ENCODE results near the gene COL20A1.

Gene COL20A1

GRCh38 chr20:63366390-63367365 lies 73.7 kb downstream of the COL20A1 start:
- Histone ChIP-seq H4K12ac (ENCODE audit: low read depth, low read length) (no peak overlapping the region), H3K27me3 (ENCODE audit: insufficient read depth, low read length) (peaks cover 4% of the 10 kb centered on the region), H3K9me3 (ENCODE audit: insufficient read depth, low read depth, low read length) (peaks cover 2% of the 10 kb centered on the region), H3K9ac (ENCODE audit: low read length) (no peak overlapping the region), H2BK120ac (ENCODE audit: insufficient read depth, low read length, poor library complexity) (no peak overlapping the region), H4K91ac (ENCODE audit: low read depth, low read length) (no peak overlapping the region), H3K79me1 (ENCODE audit: low read length) (no peaks in the 10 kb centered on the region), H3K36me3 (ENCODE audit: control insufficient read depth in 1 of 2, insufficient read depth in 2 of 2, low read length in 2 of 2) (no peaks in the 10 kb centered on the region), H3K18ac (ENCODE audit: low read length) (no peak overlapping the region), H3K4ac (ENCODE audit: low read depth, low read length) (no peak overlapping the region), H3K4me3 (ENCODE audit: low read depth, low read length) (no peak overlapping the region), H3K23ac (ENCODE audit: low read length) (no peak overlapping the region), H2AK5ac (ENCODE audit: low read length) (no peak overlapping the region), H4K8ac (ENCODE audit: low read depth, low read length) (no peak overlapping the region), H3K4me1 (ENCODE audit: control insufficient read depth in 1 of 2, insufficient read depth in 2 of 2, low read length in 2 of 2) (no peaks in the 10 kb centered on the region), H3K79me2 (ENCODE audit: control insufficient read depth, insufficient read depth, low read length, poor library complexity) (no peaks in the 10 kb centered on the region), H2BK12ac (ENCODE audit: low read length) (no peak overlapping the region), H2BK5ac (ENCODE audit: low read depth, low read length, poor library complexity) (no peak overlapping the region), H3K4me2 (ENCODE audit: low read length) (no peak overlapping the region), H3K27ac (ENCODE audit: low read depth, low read length) (no peak overlapping the region), H3K14ac (ENCODE audit: low read length) (no peak overlapping the region), H2AFZ (ENCODE audit: insufficient read depth, low read length, poor library complexity) (no peak overlapping the region)
- DNase-seq: no peak
- WGBS (ENCODE audit: extremely low coverage, insufficient coverage, insufficient read length): no CpG with 5 or more reads among the region's 30 CpGs

GRCh38 chr20:63367446-63368055 lies 74.6 kb downstream of the COL20A1 start:
- no peak overlapping the region for H3K18ac ChIP-seq (ENCODE audit: low read length)
- H3K9me3 ChIP-seq (ENCODE audit: insufficient read depth, low read depth, low read length): no peaks in the 10 kb centered on the region
- no peak overlapping the region for H3K4me2 ChIP-seq (ENCODE audit: low read length)
- H4K12ac ChIP-seq (ENCODE audit: low read depth, low read length): no peak overlapping the region
- no peak overlapping the region for H2BK12ac ChIP-seq (ENCODE audit: low read length)
- H3K79me1 ChIP-seq (ENCODE audit: low read length): no peaks in the 10 kb centered on the region
- H3K9ac ChIP-seq (ENCODE audit: low read length): no peak overlapping the region
- no peak overlapping the region for H4K8ac ChIP-seq (ENCODE audit: low read depth, low read length)
- H3K36me3 ChIP-seq (ENCODE audit: control insufficient read depth in 1 of 2, insufficient read depth in 2 of 2, low read length in 2 of 2): no peaks in the 10 kb centered on the region
- H2BK120ac ChIP-seq (ENCODE audit: insufficient read depth, low read length, poor library complexity): no peak overlapping the region
- no peaks in the 10 kb centered on the region for H3K27me3 ChIP-seq (ENCODE audit: insufficient read depth, low read length)
- H3K4me1 ChIP-seq (ENCODE audit: control insufficient read depth in 1 of 2, insufficient read depth in 2 of 2, low read length in 2 of 2): no peaks in the 10 kb centered on the region
- H3K4ac ChIP-seq (ENCODE audit: low read depth, low read length): no peak overlapping the region
- WGBS (ENCODE audit: extremely low coverage, insufficient coverage, insufficient read length): no CpG with 5 or more reads among the region's 24 CpGs
- H2AK5ac ChIP-seq (ENCODE audit: low read length): no peak overlapping the region
- no peak overlapping the region for H3K14ac ChIP-seq (ENCODE audit: low read length)
- H2AFZ ChIP-seq (ENCODE audit: insufficient read depth, low read length, poor library complexity): no peak overlapping the region
- no peak overlapping the region for H4K91ac ChIP-seq (ENCODE audit: low read depth, low read length)
- DNase-seq: no peak
- H3K4me3 ChIP-seq (ENCODE audit: low read depth, low read length): no peak overlapping the region
- no peak overlapping the region for H3K27ac ChIP-seq (ENCODE audit: low read depth, low read length)
- H2BK5ac ChIP-seq (ENCODE audit: low read depth, low read length, poor library complexity): no peak overlapping the region
- no peak overlapping the region for H3K23ac ChIP-seq (ENCODE audit: low read length)
- no peaks in the 10 kb centered on the region for H3K79me2 ChIP-seq (ENCODE audit: control insufficient read depth, insufficient read depth, low read length, poor library complexity)

GRCh38 chr20:63368151-63368550 lies 75.2 kb downstream of the COL20A1 start:
- Histone ChIP-seq H3K79me2 (ENCODE audit: control insufficient read depth, insufficient read depth, low read length, poor library complexity) (no peaks in the 10 kb centered on the region), H3K27ac (ENCODE audit: low read depth, low read length) (no peak overlapping the region), H3K18ac (ENCODE audit: low read length) (no peak overlapping the region), H3K4me3 (ENCODE audit: low read depth, low read length) (no peak overlapping the region), H3K4me1 (ENCODE audit: control insufficient read depth in 1 of 2, insufficient read depth in 2 of 2, low read length in 2 of 2) (no peaks in the 10 kb centered on the region), H2AK5ac (ENCODE audit: low read length) (no peak overlapping the region), H4K12ac (ENCODE audit: low read depth, low read length) (no peak overlapping the region), H3K4ac (ENCODE audit: low read depth, low read length) (no peak overlapping the region), H3K9ac (ENCODE audit: low read length) (no peak overlapping the region), H3K14ac (ENCODE audit: low read length) (no peak overlapping the region), H4K91ac (ENCODE audit: low read depth, low read length) (no peak overlapping the region), H2BK120ac (ENCODE audit: insufficient read depth, low read length, poor library complexity) (no peak overlapping the region), H2AFZ (ENCODE audit: insufficient read depth, low read length, poor library complexity) (no peak overlapping the region), H3K79me1 (ENCODE audit: low read length) (no peaks in the 10 kb centered on the region), H3K4me2 (ENCODE audit: low read length) (no peak overlapping the region), H4K8ac (ENCODE audit: low read depth, low read length) (no peak overlapping the region), H3K36me3 (ENCODE audit: control insufficient read depth in 1 of 2, insufficient read depth in 2 of 2, low read length in 2 of 2) (no peaks in the 10 kb centered on the region), H3K23ac (ENCODE audit: low read length) (no peak overlapping the region), H3K27me3 (ENCODE audit: insufficient read depth, low read length) (no peaks in the 10 kb centered on the region), H2BK12ac (ENCODE audit: low read length) (no peak overlapping the region), H2BK5ac (ENCODE audit: low read depth, low read length, poor library complexity) (no peak overlapping the region), H3K9me3 (ENCODE audit: insufficient read depth, low read depth, low read length) (no peaks in the 10 kb centered on the region)
- no peak for DNase-seq
- WGBS (ENCODE audit: extremely low coverage, insufficient coverage, insufficient read length): no CpG with 5 or more reads among the region's 8 CpGs

GRCh38 chr20:63369024-63369530 lies 76.1 kb downstream of the COL20A1 start:
- no peak for DNase-seq
- H2BK12ac ChIP-seq (ENCODE audit: low read length): no peak overlapping the region
- no peak overlapping the region for H4K12ac ChIP-seq (ENCODE audit: low read depth, low read length)
- H3K4me1 ChIP-seq (ENCODE audit: control insufficient read depth in 1 of 2, insufficient read depth in 2 of 2, low read length in 2 of 2): no peaks in the 10 kb centered on the region
- H4K91ac ChIP-seq (ENCODE audit: low read depth, low read length): no peak overlapping the region
- H3K27ac ChIP-seq (ENCODE audit: low read depth, low read length): no peak overlapping the region
- H3K79me2 ChIP-seq (ENCODE audit: control insufficient read depth, insufficient read depth, low read length, poor library complexity): no peaks in the 10 kb centered on the region
- H2AFZ ChIP-seq (ENCODE audit: insufficient read depth, low read length, poor library complexity): no peak overlapping the region
- no peaks in the 10 kb centered on the region for H3K9me3 ChIP-seq (ENCODE audit: insufficient read depth, low read depth, low read length)
- H4K8ac ChIP-seq (ENCODE audit: low read depth, low read length): no peak overlapping the region
- peak overlapping the region; percentile 18 for H3K23ac ChIP-seq (ENCODE audit: low read length)
- H2BK5ac ChIP-seq (ENCODE audit: low read depth, low read length, poor library complexity): no peak overlapping the region
- no peak overlapping the region for H2BK120ac ChIP-seq (ENCODE audit: insufficient read depth, low read length, poor library complexity)
- no peak overlapping the region for H3K4me2 ChIP-seq (ENCODE audit: low read length)
- H3K14ac ChIP-seq (ENCODE audit: low read length): no peak overlapping the region
- no peaks in the 10 kb centered on the region for H3K79me1 ChIP-seq (ENCODE audit: low read length)
- H3K18ac ChIP-seq (ENCODE audit: low read length): no peak overlapping the region
- no peaks in the 10 kb centered on the region for H3K27me3 ChIP-seq (ENCODE audit: insufficient read depth, low read length)
- WGBS (ENCODE audit: extremely low coverage, insufficient coverage, insufficient read length): 100% methylated on average over 3 of the region's 10 CpGs
- H3K4me3 ChIP-seq (ENCODE audit: low read depth, low read length): no peak overlapping the region
- H3K4ac ChIP-seq (ENCODE audit: low read depth, low read length): no peak overlapping the region
- no peaks in the 10 kb centered on the region for H3K36me3 ChIP-seq (ENCODE audit: control insufficient read depth in 1 of 2, insufficient read depth in 2 of 2, low read length in 2 of 2)
- H2AK5ac ChIP-seq (ENCODE audit: low read length): no peak overlapping the region
- no peak overlapping the region for H3K9ac ChIP-seq (ENCODE audit: low read length)

Measured in trophoblast cell (in vitro differentiated cells and primary cell).